ENCODE measurements around the gene INPPL1. TPM values are rescaled to one million over a fixed set of nuclear protein-coding genes. Genes with fewer than 3 reads are reported as not detected.
"Not testable (repeated sequence)": the region's sequence is repeated elsewhere in the genome, so short reads cannot be mapped to it uniquely, and the experiment has no call there.

The INPPL1 gene
- 10 to 100 TPM; 25.0 to 68.8 (median 41.2) TPM for total RNA-seq

GRCh38 chr11:72224564-72225410 is at the start of gene INPPL1:
INPPL1 (plus strand) TSS chr11:72224767; CDS start chr11:72224985, 218 bp downstream.
- peak within 1 kb of the TSS; percentile 64 for H3K4me3 ChIP-seq (ENCODE audit: low read depth, poor library complexity, severe bottlenecking)
- WGBS, 2 donors: 1 to 3% methylated on average over 29 to 61 of the region's 81 CpGs
- DNase-seq (ENCODE audit: low spot score in 2 of 2): peak in 1 of 2 donors; percentile 87
- TF ChIP-seq CTCF (IDR thresholded peaks at IDR 0.05) (no peak), POLR2A (IDR thresholded peaks at IDR 0.05) (no peak)
- intact Hi-C loops (cut with DNase I; ENCODE audit: low total_unique reads): no loop called here

- no peak for TF ChIP-seq CTCF (IDR thresholded peaks at IDR 0.05)
- no peak for TF ChIP-seq POLR2A (IDR thresholded peaks at IDR 0.05)
- no peak for DNase-seq (ENCODE audit: low spot score in 2 of 2)
- WGBS, 2 donors: 81 to 92% methylated on average over 5 to 6 of the region's 6 CpGs
- intact Hi-C loops (cut with DNase I; ENCODE audit: low total_unique reads): no loop called here
- no peak overlapping the region for H3K4me3 ChIP-seq (ENCODE audit: low read depth, poor library complexity, severe bottlenecking)
Observed at GRCh38 chr11:72177656-72178055, 46.9 kb upstream of the INPPL1 start.

- intact Hi-C loops (cut with DNase I; ENCODE audit: low total_unique reads): no loop called here
- TF ChIP-seq CTCF (IDR thresholded peaks at IDR 0.05): no peak
- TF ChIP-seq POLR2A (IDR thresholded peaks at IDR 0.05): no peak
- DNase-seq (ENCODE audit: low spot score in 2 of 2): no peak
- 74 to 83% methylated on average over 7 of the region's 7 CpGs for WGBS, 2 donors
- H3K4me3 ChIP-seq (ENCODE audit: low read depth, poor library complexity, severe bottlenecking): no peak overlapping the region
Observed at GRCh38 chr11:72179049-72179803, 45.3 kb upstream of the INPPL1 start.

- WGBS, 2 donors: 69 to 77% methylated on average over 4 of the region's 4 CpGs
- no peak for TF ChIP-seq CTCF (IDR thresholded peaks at IDR 0.05)
- TF ChIP-seq POLR2A (IDR thresholded peaks at IDR 0.05): no peak
- no peak overlapping the region for H3K4me3 ChIP-seq (ENCODE audit: low read depth, poor library complexity, severe bottlenecking)
- intact Hi-C loops (cut with DNase I; ENCODE audit: low total_unique reads): no loop called here
- DNase-seq (ENCODE audit: low spot score in 2 of 2): no peak
Observed at GRCh38 chr11:72179804-72180396, 44.7 kb upstream of the INPPL1 start.

GRCh38 chr11:72180892-72181552 is 43.5 kb upstream of the INPPL1 start:
- WGBS, 2 donors: 36 to 44% methylated on average over 6 to 7 of the region's 7 CpGs
- peak in 1 of 2 donors; percentile 26 for DNase-seq (ENCODE audit: low spot score in 2 of 2)
- intact Hi-C loops (cut with DNase I; ENCODE audit: low total_unique reads); H3K4me3 ChIP-seq (ENCODE audit: low read depth, poor library complexity, severe bottlenecking): not testable (repeated sequence)

GRCh38 chr11:72181553-72181958 is 43.0 kb upstream of the INPPL1 start:
- intact Hi-C loops (cut with DNase I; ENCODE audit: low total_unique reads); H3K4me3 ChIP-seq (ENCODE audit: low read depth, poor library complexity, severe bottlenecking): not testable (repeated sequence)
- peak in 1 of 2 donors; percentile 19 for DNase-seq (ENCODE audit: low spot score in 2 of 2)
- WGBS, 2 donors: 54 to 69% methylated on average over 3 of the region's 3 CpGs

All from lower leg skin (tissue), 4 donors.